NOMO-1 (cell line): ENCODE data around the gene SELE.
"Not testable (repeated sequence)": the region's sequence is repeated elsewhere in the genome, so short reads cannot be mapped to it uniquely, and the experiment has no call there.

Experiments used
- DNase-seq, 2 experiments: peaks; one replicate each; lab custom pipeline; 2025; ENCODE audit not compliant: unreplicated experiment in 2 of 2; lab: John Stamatoyannopoulos, UW

SELE gene

DNA sequence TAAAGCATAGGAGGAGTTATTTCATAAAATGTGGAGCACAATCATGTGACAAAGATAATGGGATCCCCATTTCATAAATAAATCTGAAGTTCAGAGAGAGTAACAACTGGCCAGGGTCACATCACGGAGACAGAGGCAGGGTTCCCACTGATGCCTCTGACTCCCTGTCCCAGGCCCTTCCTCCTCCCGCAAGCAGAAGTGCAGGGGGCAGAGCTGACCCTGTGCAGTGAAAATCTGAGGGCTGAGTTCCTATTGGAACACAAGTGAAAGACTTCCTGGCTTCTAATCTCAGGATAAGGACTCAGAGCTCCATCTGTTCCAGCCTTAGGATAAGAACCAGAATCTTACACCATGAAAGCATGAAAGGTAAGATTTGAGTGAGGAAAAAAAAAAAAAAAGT is 44.5 kb downstream of the SELE start:
- DNase-seq, result no peak

DNA sequence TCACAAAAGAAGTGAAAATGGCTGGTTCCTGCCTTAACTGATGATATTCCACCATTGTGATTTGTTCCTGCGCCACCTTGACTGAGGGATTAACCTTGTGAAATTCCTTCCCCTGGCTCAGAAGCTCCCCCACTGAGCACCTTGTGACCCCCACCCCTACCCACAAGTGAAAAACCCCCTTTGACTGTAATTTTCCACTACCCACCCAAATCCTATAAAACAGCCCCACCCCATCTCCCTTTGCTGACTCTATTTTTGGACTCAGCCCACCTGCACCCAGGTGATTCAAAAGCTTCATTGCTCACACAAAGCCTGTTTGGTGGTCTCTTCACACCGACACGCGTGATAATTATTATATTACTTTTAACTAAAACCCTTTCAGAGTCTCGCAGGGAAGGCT is 45.5 kb downstream of the SELE start:
- DNase-seq, result not testable (repeated sequence)

DNA sequence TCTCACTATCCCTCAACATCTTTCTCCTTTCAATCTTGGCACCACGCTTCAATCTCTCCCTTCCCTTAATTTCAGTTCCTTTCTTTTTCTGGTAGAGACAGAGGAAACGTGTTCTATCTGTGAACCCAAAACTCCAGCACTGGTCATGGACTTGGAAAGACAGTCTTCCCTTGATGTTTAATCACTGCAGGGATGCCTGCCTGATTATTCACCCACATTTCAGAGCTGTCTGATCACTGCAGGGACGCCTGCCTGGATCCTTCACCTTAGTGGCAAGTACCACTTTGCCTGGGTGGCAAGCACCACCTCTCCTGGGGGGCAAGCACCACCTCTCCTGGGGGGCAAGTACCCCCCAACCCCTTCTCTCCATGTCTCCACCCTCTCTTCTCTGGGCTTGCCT is 50.2 kb downstream of the SELE start:
- DNase-seq, result no peak

DNA sequence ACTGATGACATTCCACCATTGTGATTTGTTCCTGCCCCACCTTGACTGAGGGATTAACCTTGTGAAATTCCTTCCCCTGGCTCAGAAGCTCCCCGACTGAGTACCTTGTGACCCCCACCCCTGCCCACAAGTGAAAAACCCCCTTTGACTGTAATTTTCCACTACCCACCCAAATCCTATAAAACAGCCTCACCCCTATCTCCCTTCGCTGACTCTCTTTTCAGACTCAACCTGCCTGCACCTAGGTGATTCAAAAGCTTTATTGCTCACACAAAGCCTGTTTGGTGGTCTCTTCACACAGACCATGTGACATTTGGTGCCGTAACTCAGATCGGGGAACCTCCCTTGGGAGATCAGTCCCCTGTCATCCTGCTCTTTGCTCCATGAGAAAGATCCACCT is 50.7 kb downstream of the SELE start:
- DNase-seq, result not testable (repeated sequence)

DNA sequence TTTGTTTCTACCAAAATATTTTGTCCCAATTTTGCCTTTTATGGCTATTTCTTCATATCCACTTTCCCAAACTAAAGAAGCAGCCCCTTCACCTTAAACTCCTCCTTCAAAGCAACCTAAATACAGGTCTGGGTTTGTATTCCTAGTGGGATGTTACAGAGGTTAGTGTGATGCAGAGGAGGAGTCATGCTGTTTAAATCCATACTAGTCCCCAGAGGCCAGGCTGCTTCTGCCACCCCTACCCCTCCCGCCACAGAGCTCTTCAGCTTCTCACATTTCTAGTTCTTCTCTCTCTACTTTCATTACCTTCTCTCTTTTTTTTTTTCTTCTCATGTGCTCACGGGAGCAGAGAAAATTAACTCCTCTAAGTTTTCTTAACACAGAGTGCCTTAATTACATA is 51.8 kb downstream of the SELE start:
- no peak for DNase-seq

DNA sequence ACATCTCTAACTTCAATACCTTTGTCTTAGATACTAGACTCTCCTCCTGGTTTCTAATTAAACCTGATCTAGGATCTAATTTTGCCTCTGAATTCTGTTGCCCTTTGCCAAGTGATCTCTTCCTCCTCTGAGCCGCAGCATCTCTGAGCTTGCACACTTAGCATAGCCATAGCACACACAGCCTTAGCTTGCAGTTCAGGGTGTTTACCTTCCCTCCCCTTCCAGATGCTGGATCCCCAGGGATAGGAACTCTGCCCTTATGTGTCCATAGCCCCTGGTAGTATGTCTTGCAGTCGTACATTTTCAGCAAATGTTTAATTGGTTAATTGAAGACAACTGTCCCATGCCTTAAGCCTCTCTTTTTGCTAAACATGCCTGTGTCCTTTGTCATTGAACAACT is 52.7 kb downstream of the SELE start:
- no peak for DNase-seq

DNA sequence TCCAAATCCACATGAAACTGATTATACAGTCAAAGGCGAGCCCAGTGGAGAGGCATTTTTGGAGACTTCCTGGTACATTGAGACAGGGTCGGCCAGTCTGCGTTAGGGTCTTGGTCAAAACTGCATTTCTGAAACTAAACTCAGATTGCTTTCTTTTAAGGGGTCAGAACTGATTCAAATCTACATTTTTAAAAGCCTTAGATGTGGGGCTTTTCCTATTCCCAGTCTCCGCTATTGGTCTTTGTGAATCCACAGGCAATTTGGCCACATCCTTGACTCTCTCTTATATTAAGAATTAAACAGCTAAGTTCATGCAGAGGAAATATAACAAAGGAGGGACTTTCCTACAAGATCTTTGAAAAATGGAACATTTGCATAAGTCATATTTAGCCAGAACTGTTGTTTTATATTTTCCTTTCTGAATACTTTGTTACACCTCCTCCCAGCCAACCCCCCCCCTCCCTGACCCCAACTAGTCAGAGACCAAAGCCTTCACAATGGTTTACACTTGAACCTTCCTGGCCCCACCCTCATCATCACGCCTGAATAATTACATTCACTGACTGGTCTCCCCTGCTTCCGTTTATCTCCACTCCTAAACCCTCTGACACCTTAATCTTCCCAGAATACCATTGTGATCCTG is 53.4 kb downstream of the SELE start:
- DNase-seq, result no peak

DNA sequence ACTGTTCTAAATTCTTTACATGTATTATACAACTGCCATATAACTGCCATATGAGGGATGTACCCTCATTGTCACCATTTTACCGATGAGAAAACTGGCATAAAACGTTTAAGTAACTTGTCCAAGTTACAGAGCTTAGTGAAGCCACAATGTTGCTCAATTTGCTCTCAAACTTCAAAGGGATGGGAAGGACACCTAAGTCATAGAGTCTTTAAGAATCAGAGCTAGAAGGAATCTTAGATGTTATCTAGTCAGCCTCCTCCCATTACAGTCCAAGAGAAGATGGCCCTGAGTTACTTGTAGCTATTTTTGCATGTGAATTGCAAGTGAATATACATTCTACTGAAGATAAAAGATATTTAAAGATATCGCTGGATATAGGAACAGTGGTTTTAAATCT is 54.2 kb downstream of the SELE start:
- no peak for DNase-seq

DNA sequence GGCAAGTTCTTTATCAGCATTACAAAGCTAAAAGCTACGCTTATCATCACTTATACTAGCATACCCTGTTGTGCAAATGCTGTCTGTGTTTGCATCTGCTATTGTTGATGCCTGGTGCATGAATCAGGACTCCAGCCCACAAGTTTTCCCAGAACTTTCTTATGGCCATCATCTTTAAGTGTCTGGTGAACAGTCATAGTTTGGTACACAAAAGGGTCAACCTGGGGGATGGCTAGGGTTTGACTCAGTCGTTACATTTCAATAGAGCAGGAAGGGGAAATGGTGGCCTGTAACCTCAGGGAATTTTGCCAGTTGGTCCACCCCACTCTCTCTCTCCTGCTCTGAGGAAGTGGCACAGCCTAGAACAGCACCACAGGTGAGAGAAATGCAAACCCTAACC is 57.9 kb downstream of the SELE start:
- no peak for DNase-seq
